B cell (primary cell): Measurements from ENCODE around the gene RALB. TPM values are rescaled to one million over a fixed set of nuclear protein-coding genes. Genes with fewer than 3 reads are reported as not detected.

Experiments used
- ATAC-seq: fragments of 200-7000 bp; cut with Tn5 transposase; one replicate; pipeline ENCODE4 v1.10.0; 2021; ENCODE audit warnings: low read depth, mild to moderate bottlenecking, moderate number of reproducible peaks, moderate library complexity
- CTCF ChIA-PET: fragments of 350-600 bp; sonication (Branson Sonifier 250); formaldehyde crosslinking; loops from one replicate; lab custom pipeline; 2021; ENCODE audit warnings: antibody characterized with exemption, inconsistent platforms; lab: Charles Lee
- POLR2A ChIA-PET: fragments of 350-600 bp; sonication (Branson Sonifier 250); formaldehyde crosslinking; loops from one replicate; lab custom pipeline; 2021; ENCODE audit warnings: antibody characterized with exemption; lab: Charles Lee
- DNase-seq: peaks from one replicate; pipeline ENCODE4 v3.0.0; 2013
- H2AFZ ChIP-seq: 2 replicates; pipeline ENCODE4 v1.6.1; 2012; ENCODE audit warnings: mild to moderate bottlenecking, low read depth, low read length; ENCODE audit not compliant: insufficient read depth, poor library complexity, severe bottlenecking
- H3K27ac ChIP-seq, 2 donors: 1 replicate in 1 of 2; 2 replicates in 1 of 2; pipeline ENCODE4 v1.5.1; 2012 to 2013; ENCODE audit warnings: low read length in 2 of 2, mild to moderate bottlenecking in 2 of 2, moderate library complexity in 1 of 2
- H3K27me3 ChIP-seq, 4 experiments: fragments of 200-600 bp in 1 of 4; sonication (generic) in 1 of 4; replicated peaks in 1 of 4; 1 replicate in 2 of 4; 2 replicates in 2 of 4; pipeline versions ENCODE4 v1.6.1 to v1.7.0; 2013 to 2016; ENCODE audit warnings: low read length in 3 of 4, mild to moderate bottlenecking in 2 of 4, mixed read lengths in 1 of 4, moderate library complexity in 1 of 4; ENCODE audit not compliant: insufficient read depth in 4 of 4, control insufficient read depth in 3 of 4; ENCODE audit errors: control extremely low read depth in 1 of 4
- H3K36me3 ChIP-seq, 2 experiments: replicated peaks in 1 of 2; 1 replicate in 1 of 2; 2 replicates in 1 of 2; pipeline versions ENCODE4 v1.6.1 to v1.7.1; 2013; ENCODE audit warnings: low read length in 1 of 2; ENCODE audit not compliant: insufficient read depth in 2 of 2, control insufficient read depth in 1 of 2; ENCODE audit errors: control extremely low read depth in 1 of 2, extremely low read depth in 1 of 2
- H3K4me1 ChIP-seq, 2 donors: fragments of 200-600 bp in 1 of 2; sonication (generic) in 1 of 2; 1 replicate in 1 of 2; 2 replicates in 1 of 2; pipeline versions ENCODE4 v1.5.1 to v1.6.1; 2013 to 2017; ENCODE audit warnings: low read length in 2 of 2; ENCODE audit not compliant: control insufficient read depth in 2 of 2, insufficient read depth in 2 of 2
- H3K4me2 ChIP-seq: replicated peaks from 2 replicates; pipeline ENCODE3; 2012; ENCODE audit warnings: mild to moderate bottlenecking, low read depth, low read length; ENCODE audit not compliant: poor library complexity, severe bottlenecking
- H3K4me3 ChIP-seq, 5 experiments: fragments of 200-600 bp in 1 of 5; sonication (generic) in 1 of 5; 1 replicate in 3 of 5; 2 replicates in 2 of 5; pipeline versions ENCODE4 v1.5.1 to v1.7.0; 2011 to 2016; ENCODE audit warnings: low read length in 4 of 5, mild to moderate bottlenecking in 4 of 5, low read depth in 2 of 5, control low read depth in 1 of 5, moderate library complexity in 1 of 5; ENCODE audit not compliant: insufficient read depth in 1 of 5; ENCODE audit errors: control extremely low read depth in 1 of 5, extremely low read depth in 1 of 5
- H3K79me2 ChIP-seq: fragments of 200-600 bp; sonication (generic); one replicate; pipeline ENCODE4 v1.6.0; 2016; ENCODE audit warnings: low read length; ENCODE audit not compliant: control insufficient read depth, insufficient read depth
- H3K9ac ChIP-seq: fragments of 200-600 bp; sonication (generic); 2 replicates; pipeline ENCODE4 v1.6.1; 2017; ENCODE audit warnings: mild to moderate bottlenecking, low read length, moderate library complexity
- H3K9me3 ChIP-seq, 3 donors: one replicate each; pipeline versions ENCODE4 v1.6.1 to v1.7.1; 2013; ENCODE audit warnings: low read length in 2 of 3; ENCODE audit not compliant: control insufficient read depth in 2 of 3, insufficient read depth in 1 of 3; ENCODE audit errors: control extremely low read depth in 1 of 3
- H4K20me1 ChIP-seq: 2 replicates; pipeline ENCODE4 v1.6.0; 2012; ENCODE audit warnings: mild to moderate bottlenecking, low read length; ENCODE audit not compliant: insufficient read depth, control insufficient read depth, poor library complexity, severe bottlenecking
- H3K27ac Mint-ChIP-seq: one replicate; pipeline ENCODE4 v1.8.0; 2021; ENCODE audit warnings: mixed read lengths
- H3K27me3 Mint-ChIP-seq: one replicate; pipeline ENCODE4 v1.8.0; 2021; ENCODE audit warnings: mixed read lengths
- H3K4me1 Mint-ChIP-seq: one replicate; pipeline ENCODE4 v1.8.0; 2021; ENCODE audit warnings: mixed read lengths
- H3K4me3 Mint-ChIP-seq: one replicate; pipeline ENCODE4 v1.8.0; 2021; ENCODE audit warnings: mixed read lengths
- H3K9me3 Mint-ChIP-seq: one replicate; pipeline ENCODE4 v1.8.0; 2022; ENCODE audit warnings: mixed read lengths; ENCODE audit not compliant: insufficient read depth
- CTCF ChIP-seq: fragments of 200-600 bp; IDR thresholded peaks from one replicate; pipeline ENCODE4 v1.8.0; 2022; ENCODE audit warnings: antibody characterized with exemption, mild to moderate bottlenecking
- EZH2 ChIP-seq: IDR thresholded peaks from 2 replicates; pipeline ENCODE4 v1.6.1; 2012; ENCODE audit warnings: borderline replicate concordance, low read depth, mild to moderate bottlenecking, moderate library complexity, low read length; ENCODE audit not compliant: insufficient read depth, poor library complexity, severe bottlenecking
- whole genome bisulfite sequencing: methylation state at CpG from one replicate; pipeline ENCODE4 v1.1.5; 2013; ENCODE audit warnings: missing lambda C conversion rate; ENCODE audit not compliant: insufficient coverage; 5-methylcytosine and 5-hydroxymethylcytosine counted together
- intact Hi-C: fragments of 100-400 bp; cut with micrococcal nuclease; formaldehyde crosslinking; loops from one replicate; pipeline ENCODE4 v1.10.0; 2022
- polyA plus RNA-seq: library from polyadenylated mRNA; depleted of rRNA; stranded (reverse); fragments of >200 nt; gene quantifications from 2 replicates; pipeline ENCODE4 v1.2.3, GENCODE V29; 2012
- total RNA-seq, 2 donors: library from RNA; stranded (reverse); fragments of 120-200 nt in 1 of 2; gene quantifications; 1 replicate in 1 of 2; 2 replicates in 1 of 2; pipeline versions ENCODE4 v1.2.3 to v1.2.4, GENCODE V29; 2013 to 2022

Gene RALB
- total and polyA plus RNA-seq, 2 donors (not counting 1 experiment from before 2014, with no cell fraction given): 19.3 to 35.9 TPM

GRCh38 chr2:120289221-120289906, 36.7 kb downstream of the RALB start:
- POLR2A ChIA-PET: no interaction called here
- H2AFZ ChIP-seq: no peak overlapping the region
- no peaks in the 10 kb centered on the region for H3K27me3 Mint-ChIP-seq
- no peak overlapping the region for H3K4me2 ChIP-seq
- H3K4me1 ChIP-seq: peaks cover 7 to 10% of the 10 kb centered on the region in 2 donors
- CTCF ChIA-PET: no interaction called here
- H3K36me3 ChIP-seq: peaks cover 5 to 47% of the 10 kb centered on the region in 2 experiments
- no peak for ATAC-seq
- no peak overlapping the region for H3K9ac ChIP-seq
- H3K9me3 ChIP-seq: no peaks in the 10 kb centered on the region
- intact Hi-C loops: loop anchor here (5.0 kb wide), 1 partner anchor 37 kb away; the partner anchor contains the start of gene RALB
- no peaks in the 10 kb centered on the region for H3K27me3 ChIP-seq
- H3K9me3 Mint-ChIP-seq: no peaks in the 10 kb centered on the region
- DNase-seq: no peak
- H3K4me1 Mint-ChIP-seq: peaks cover 37% of the 10 kb centered on the region
- H3K4me3 ChIP-seq: no peak overlapping the region
- H4K20me1 ChIP-seq: peaks cover 13% of the 10 kb centered on the region
- TF ChIP-seq CTCF: no peak
- no peak for TF ChIP-seq EZH2
- H3K27ac Mint-ChIP-seq: no peak overlapping the region
- H3K4me3 Mint-ChIP-seq: no peak overlapping the region
- no peak overlapping the region for H3K27ac ChIP-seq
- no peaks in the 10 kb centered on the region for H3K79me2 ChIP-seq
- 92% methylated on average over 13 of the region's 14 CpGs for WGBS

GRCh38 chr2:120290737-120291136, 38.1 kb downstream of the RALB start:
- no peak overlapping the region for H3K4me2 ChIP-seq
- H3K27me3 Mint-ChIP-seq: no peaks in the 10 kb centered on the region
- CTCF ChIA-PET: interaction anchor here (0.6 to 2.3 kb wide), 4 partner anchors 12 to 116 kb away, joined by 3 to 8 read pairs (median 4); no protein-coding TSS in a partner anchor
- H3K27ac ChIP-seq: no peak overlapping the region
- H3K27me3 ChIP-seq: no peaks in the 10 kb centered on the region
- no peaks in the 10 kb centered on the region for H3K9me3 ChIP-seq
- no peak overlapping the region for H3K4me3 ChIP-seq
- H3K4me1 Mint-ChIP-seq: peaks cover 31% of the 10 kb centered on the region
- H3K36me3 ChIP-seq: peaks cover 3 to 59% of the 10 kb centered on the region in 2 experiments
- POLR2A ChIA-PET: no interaction called here
- TF ChIP-seq EZH2: no peak
- TF ChIP-seq CTCF: no peak
- H4K20me1 ChIP-seq: peaks cover 7% of the 10 kb centered on the region
- DNase-seq: no peak
- intact Hi-C loops: no loop called here
- H3K9me3 Mint-ChIP-seq: no peaks in the 10 kb centered on the region
- no peak for ATAC-seq
- no peak overlapping the region for H3K27ac Mint-ChIP-seq
- H3K79me2 ChIP-seq: no peaks in the 10 kb centered on the region
- H3K4me1 ChIP-seq: peaks cover 7 to 10% of the 10 kb centered on the region in 2 donors
- WGBS: 100% methylated on average over 1 of the region's 2 CpGs
- no peak overlapping the region for H3K9ac ChIP-seq
- no peak overlapping the region for H2AFZ ChIP-seq
- no peak overlapping the region for H3K4me3 Mint-ChIP-seq
